ENCODE measurements around the gene RSBN1L.

DNA sequence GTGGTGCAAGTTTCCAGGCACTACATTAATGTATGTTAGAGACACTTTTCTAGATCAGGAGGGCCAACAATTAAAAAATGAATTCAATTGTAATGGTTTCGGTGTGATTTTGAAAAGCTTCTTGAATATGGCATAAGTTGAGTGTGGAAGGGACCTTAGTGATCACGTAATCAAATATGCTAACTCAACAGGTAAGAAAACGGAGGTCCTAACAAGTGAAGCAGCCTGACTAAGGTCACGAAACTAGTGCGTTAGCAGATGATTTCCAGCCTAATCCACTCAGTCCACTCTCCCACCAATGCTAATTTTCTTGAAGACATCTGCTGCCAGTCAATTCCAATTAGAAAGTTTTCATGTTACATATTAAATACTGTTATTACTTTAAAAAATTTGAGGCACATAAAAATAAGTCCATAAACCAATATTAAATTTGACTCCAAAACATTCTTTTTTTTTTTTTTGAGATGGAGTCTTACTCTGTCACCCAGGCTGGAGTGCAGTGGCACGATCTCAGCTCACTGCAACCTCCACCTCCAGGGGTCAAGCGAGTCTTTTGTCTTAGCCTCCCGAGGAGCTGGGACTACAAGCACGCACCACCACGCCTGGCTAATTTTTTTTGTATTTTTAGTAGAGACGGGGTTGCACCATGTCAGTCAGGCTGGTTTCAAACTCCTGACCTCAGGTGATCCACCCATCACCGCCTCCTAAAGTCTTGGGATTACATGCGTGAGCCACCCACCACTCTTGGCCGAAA, 2.3 kb upstream of the RSBN1L start:
- TF ChIP-seq EZH2 (IDR thresholded peaks at IDR 0.05), result no peak
- TF ChIP-seq POLR2AphosphoS5 (IDR thresholded peaks at IDR 0.05; ENCODE audit: borderline replicate concordance, low read depth, low read length), result no peak

Data from SK-N-MC (cell line).